GM12875 (cell line): Measurements from ENCODE around the gene FGF5.

Experiments used
- H3K4me3 ChIP-seq: one replicate; pipeline ENCODE4 v1.5.1; 2011; ENCODE audit warnings: low read depth, low read length, control low read depth
- CTCF ChIP-seq: IDR thresholded peaks from 2 replicates; pipeline ENCODE4 v1.5.1; 2011; ENCODE audit warnings: low read depth, mild to moderate bottlenecking, control low read depth, inconsistent platforms, low read length, moderate library complexity, borderline replicate concordance; ENCODE audit not compliant: insufficient read depth

The FGF5 gene

GRCh38 chr4:80294206-80294605, 27.7 kb downstream of the FGF5 start:
- no peak overlapping the region for H3K4me3 ChIP-seq
- TF ChIP-seq CTCF, result no peak

GRCh38 chr4:80295336-80295735, 28.9 kb downstream of the FGF5 start:
- no peak overlapping the region for H3K4me3 ChIP-seq
- TF ChIP-seq CTCF, result no peak

GRCh38 chr4:80295826-80296225, 29.4 kb downstream of the FGF5 start:
- no peak for TF ChIP-seq CTCF
- H3K4me3 ChIP-seq, result no peak overlapping the region

GRCh38 chr4:80301884-80302283, 35.4 kb downstream of the FGF5 start:
- no peak overlapping the region for H3K4me3 ChIP-seq
- no peak for TF ChIP-seq CTCF

- TF ChIP-seq CTCF, result no peak
- H3K4me3 ChIP-seq, result no peak overlapping the region
Observed at GRCh38 chr4:80302616-80303223, 36.3 kb downstream of the FGF5 start.

GRCh38 chr4:80305466-80305865, 39.0 kb downstream of the FGF5 start:
- H3K4me3 ChIP-seq, result no peak overlapping the region
- TF ChIP-seq CTCF, result no peak

- TF ChIP-seq CTCF, result no peak
- no peak overlapping the region for H3K4me3 ChIP-seq
Observed at GRCh38 chr4:80306260-80306659, 39.8 kb downstream of the FGF5 start.
